ENCODE results near the gene CDH1. TPM values are rescaled to one million over a fixed set of nuclear protein-coding genes. Genes with fewer than 3 reads are reported as not detected.

Gene CDH1
- total RNA-seq, 4 donors from 2014 or later, result 0.26 to 30.0 (median 2.6) TPM

DNA sequence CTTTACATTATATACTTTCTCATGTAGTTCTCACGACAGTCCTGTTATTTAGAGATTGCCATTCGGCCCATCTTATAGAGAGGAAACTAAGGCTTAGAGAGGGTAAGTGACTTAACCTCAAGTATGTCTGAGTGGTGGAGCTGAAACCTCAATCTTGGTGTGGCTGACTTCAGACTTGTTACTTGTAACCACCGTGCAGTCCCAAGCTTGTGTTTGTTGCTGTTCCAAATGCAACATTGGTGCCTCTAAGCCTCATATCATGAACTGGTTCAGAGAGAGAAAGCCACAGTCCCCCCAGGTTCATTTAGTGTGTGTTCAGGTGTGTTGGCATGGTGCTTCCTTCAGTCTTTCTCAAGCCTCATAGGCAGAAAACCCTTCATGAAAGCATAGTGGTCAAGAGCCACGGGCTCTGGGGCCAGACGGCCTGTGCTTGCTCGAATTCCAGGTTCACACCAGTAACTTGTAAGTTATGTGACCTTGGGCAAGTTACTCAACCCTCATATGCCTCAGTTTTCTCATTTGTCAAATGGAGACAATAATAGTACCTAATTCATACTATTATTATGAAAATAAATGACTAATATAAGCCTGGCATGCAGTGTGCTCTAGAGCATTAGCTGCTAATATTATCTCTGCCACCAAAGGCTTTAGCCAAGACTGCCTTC lies 39.9 kb downstream of the CDH1 start:
- Histone ChIP-seq H3K9me3 (no peaks in the 10 kb centered on the region), H3K4me3 (no peak overlapping the region), H3K27me3 (no peaks in the 10 kb centered on the region), H3K27ac (no peak overlapping the region), H3K4me1 (no peaks in the 10 kb centered on the region), H3K36me3 (no peaks in the 10 kb centered on the region)
- no peak for DNase-seq
- intact Hi-C loops (cut with DNase I; ENCODE audit: low total_unique reads), result no loop called here
- no peak for TF ChIP-seq POLR2A (IDR thresholded peaks at IDR 0.05)
- TF ChIP-seq CTCF (IDR thresholded peaks at IDR 0.05), result no peak

DNA sequence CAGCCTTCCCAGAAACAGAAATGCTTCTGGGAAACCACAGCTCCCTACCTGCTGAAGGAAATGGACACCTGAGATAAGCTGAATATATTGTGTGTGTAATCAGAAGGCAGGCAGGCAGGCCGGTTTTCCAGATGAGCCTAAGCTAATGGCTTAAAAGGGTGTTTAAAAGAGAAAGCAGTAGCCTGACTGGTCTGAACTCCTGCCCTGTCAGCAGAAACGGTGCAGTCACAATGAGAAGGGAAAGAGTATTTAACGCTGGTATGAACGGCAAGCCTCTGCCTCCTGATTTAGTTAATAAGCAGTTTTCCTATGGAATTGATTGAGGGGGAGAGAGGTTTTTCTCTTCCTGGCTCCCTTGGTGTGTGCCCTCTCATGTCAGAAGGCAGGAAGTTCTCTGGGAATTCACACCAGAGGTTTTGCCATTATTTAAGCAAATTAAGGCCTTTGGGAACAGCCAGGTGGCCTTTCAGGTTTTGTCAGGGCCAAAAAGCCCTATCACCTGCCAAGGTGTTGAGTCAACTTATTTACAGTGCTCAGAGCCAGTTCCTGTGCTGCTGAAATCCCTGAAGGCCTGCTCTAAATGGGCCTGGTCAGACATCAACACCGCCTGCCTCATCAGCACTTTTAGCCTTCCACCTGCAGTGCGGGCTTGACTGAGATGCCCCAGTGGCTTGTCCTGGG lies 41.6 kb downstream of the CDH1 start:
- Histone ChIP-seq H3K36me3 (no peaks in the 10 kb centered on the region), H3K27ac (no peak overlapping the region)
- intact Hi-C loops (cut with DNase I; ENCODE audit: low total_unique reads), result no loop called here

GRCh38 chr16:68779891-68780290 lies 42.8 kb downstream of the CDH1 start:
- Histone ChIP-seq H3K27ac (no peak overlapping the region), H3K4me3 (no peak overlapping the region), H3K9me3 (no peaks in the 10 kb centered on the region), H3K4me1 (no peaks in the 10 kb centered on the region), H3K27me3 (no peaks in the 10 kb centered on the region), H3K36me3 (no peaks in the 10 kb centered on the region)
- TF ChIP-seq CTCF (IDR thresholded peaks at IDR 0.05) (no peak), POLR2A (IDR thresholded peaks at IDR 0.05) (no peak)
- intact Hi-C loops (cut with DNase I; ENCODE audit: low total_unique reads), result no loop called here
- no peak for DNase-seq

More for the DNA sequence above, 41.6 kb downstream of the CDH1 start:
- H3K4me3 ChIP-seq, result no peak overlapping the region
- TF ChIP-seq POLR2A (IDR thresholded peaks at IDR 0.05) (no peak), CTCF (IDR thresholded peaks at IDR 0.05) (no peak)
- H3K4me1 ChIP-seq, result no peaks in the 10 kb centered on the region
- DNase-seq, result no peak
- no peaks in the 10 kb centered on the region for H3K9me3 ChIP-seq
- H3K27me3 ChIP-seq, result no peaks in the 10 kb centered on the region

GRCh38 chr16:68781784-68782183 lies 44.7 kb downstream of the CDH1 start:
- no peak for DNase-seq
- Histone ChIP-seq H3K9me3 (no peaks in the 10 kb centered on the region), H3K4me1 (no peaks in the 10 kb centered on the region), H3K27me3 (no peaks in the 10 kb centered on the region), H3K36me3 (no peaks in the 10 kb centered on the region), H3K4me3 (no peak overlapping the region), H3K27ac (no peak overlapping the region)
- TF ChIP-seq POLR2A (IDR thresholded peaks at IDR 0.05) (no peak), CTCF (IDR thresholded peaks at IDR 0.05) (no peak)
- intact Hi-C loops (cut with DNase I; ENCODE audit: low total_unique reads), result no loop called here

Data from uterus (tissue), 4 donors.